Neural cell (in vitro differentiated cells): Measurements from ENCODE around the gene PDGFA. TPM values are rescaled to one million over a fixed set of nuclear protein-coding genes. Genes with fewer than 3 reads are reported as not detected.

Experiments used
- H2AFZ ChIP-seq: fragments of 200-600, 300-800 bp; sonication (generic), shearing (Covaris generic); 2 replicates; pipeline ENCODE4 v1.6.0; 2014; ENCODE audit warnings: low read depth, mild to moderate bottlenecking, antibody characterized with exemption, low read length, moderate library complexity
- H3F3A ChIP-seq: fragments of 200-600 bp; shearing (Covaris generic); 2 replicates; pipeline ENCODE4 v1.6.1; 2016; ENCODE audit warnings: mild to moderate bottlenecking, moderate library complexity, mixed read lengths, antibody characterized with exemption, low read length; ENCODE audit not compliant: insufficient read depth, poor library complexity, severe bottlenecking
- H3K27ac ChIP-seq: fragments of 200-600, 300-800 bp; sonication (generic), shearing (Covaris generic); 2 replicates; pipeline ENCODE4 v1.5.1; 2014; ENCODE audit warnings: mild to moderate bottlenecking, low read length, moderate library complexity
- H3K27me3 ChIP-seq: fragments of 300-800, 200-600 bp; sonication (generic), shearing (Covaris generic); 2 replicates; pipeline ENCODE4 v1.6.0; 2014; ENCODE audit warnings: mild to moderate bottlenecking, low read depth, low read length, moderate library complexity; ENCODE audit not compliant: insufficient read depth
- H3K36me3 ChIP-seq: fragments of 300-800, 200-600 bp; sonication (generic), shearing (Covaris generic); 2 replicates; pipeline ENCODE4 v1.5.1; 2014; ENCODE audit warnings: mild to moderate bottlenecking, antibody characterized with exemption, low read length, moderate library complexity; ENCODE audit not compliant: insufficient read depth
- H3K4me2 ChIP-seq: fragments of 300-800, 200-600 bp; sonication (generic), shearing (Covaris generic); 2 replicates; pipeline ENCODE4 v1.6.0; 2014; ENCODE audit warnings: mild to moderate bottlenecking, low read length
- H3K4me3 ChIP-seq: fragments of 300-800, 200-600 bp; sonication (generic), shearing (Covaris generic); 2 replicates; pipeline ENCODE4 v1.5.1; 2014; ENCODE audit warnings: mild to moderate bottlenecking, low read length, moderate library complexity
- H3K79me2 ChIP-seq: fragments of 200-600 bp; shearing (Covaris generic); replicated peaks from 2 replicates; pipeline ENCODE4 v1.6.0; 2014; ENCODE audit warnings: mild to moderate bottlenecking, low read length, moderate library complexity; ENCODE audit not compliant: insufficient read depth
- H3K9ac ChIP-seq: fragments of 300-800, 200-600 bp; sonication (generic), shearing (Covaris generic); 2 replicates; pipeline ENCODE4 v1.6.1; 2016; ENCODE audit warnings: mild to moderate bottlenecking, low read length, mixed read lengths
- H3K9me2 ChIP-seq: fragments of 200-600 bp; shearing (Covaris generic); 2 replicates; pipeline ENCODE4 v1.6.1; 2016; ENCODE audit warnings: mild to moderate bottlenecking, low read length, mixed read lengths; ENCODE audit not compliant: insufficient read depth
- H3K9me3 ChIP-seq: fragments of 200-600, 300-800 bp; sonication (generic), shearing (Covaris generic); 2 replicates; pipeline ENCODE4 v1.6.1; 2016; ENCODE audit warnings: mild to moderate bottlenecking, mixed run types, low read length, moderate library complexity, mixed read lengths
- H4K20me1 ChIP-seq: fragments of 200-600 bp; shearing (Covaris generic); 2 replicates; pipeline ENCODE4 v1.6.1; 2016; ENCODE audit warnings: mild to moderate bottlenecking, mixed run types; ENCODE audit not compliant: insufficient read depth
- EZH2 ChIP-seq: fragments of 200-600, 300-800 bp; shearing (Covaris generic), sonication (generic); IDR thresholded peaks from 2 replicates; pipeline ENCODE4 v1.6.1; 2014; ENCODE audit warnings: antibody characterized with exemption, low read length, borderline replicate concordance, mild to moderate bottlenecking; ENCODE audit not compliant: insufficient read depth, poor library complexity, severe bottlenecking
- MXI1 ChIP-seq: fragments of 450-650 bp; conservative IDR thresholded peaks from 2 replicates; pipeline ENCODE4 v1.6.1; 2014; ENCODE audit warnings: antibody characterized with exemption, mild to moderate bottlenecking; ENCODE audit not compliant: poor library complexity, severe bottlenecking
- POLR2AphosphoS5 ChIP-seq: IDR thresholded peaks from 2 replicates; pipeline ENCODE4 v1.6.1; 2012
- RAD21 ChIP-seq: fragments of 450-650 bp; conservative IDR thresholded peaks from 2 replicates; pipeline ENCODE4 v1.6.1; 2014; ENCODE audit warnings: antibody characterized with exemption, mild to moderate bottlenecking, moderate library complexity
- TAF1 ChIP-seq: IDR thresholded peaks from 2 replicates; pipeline ENCODE4 v1.6.1; 2012; ENCODE audit warnings: low read depth
- polyA plus RNA-seq: library from polyadenylated mRNA; depleted of rRNA; stranded (reverse); fragments of >200 nt; gene quantifications from 2 replicates; pipeline ENCODE4 v1.2.3, GENCODE V29; 2014
- TF ChIP-seq, protein P1 (sequence below): fragments of 450-650 bp; IDR thresholded peaks from 2 replicates; pipeline ENCODE4 v1.5.1; 2014; ENCODE audit warnings: antibody characterized with exemption, mild to moderate bottlenecking, moderate library complexity; ENCODE audit not compliant: poor library complexity, severe bottlenecking
- TF ChIP-seq, protein P2 (sequence below): IDR thresholded peaks from 2 replicates; pipeline ENCODE4 v1.6.1; 2012; ENCODE audit warnings: borderline replicate concordance

PDGFA gene
- polyA plus RNA-seq, 1 donor from 2014 or later, result 4.1 TPM

DNA sequence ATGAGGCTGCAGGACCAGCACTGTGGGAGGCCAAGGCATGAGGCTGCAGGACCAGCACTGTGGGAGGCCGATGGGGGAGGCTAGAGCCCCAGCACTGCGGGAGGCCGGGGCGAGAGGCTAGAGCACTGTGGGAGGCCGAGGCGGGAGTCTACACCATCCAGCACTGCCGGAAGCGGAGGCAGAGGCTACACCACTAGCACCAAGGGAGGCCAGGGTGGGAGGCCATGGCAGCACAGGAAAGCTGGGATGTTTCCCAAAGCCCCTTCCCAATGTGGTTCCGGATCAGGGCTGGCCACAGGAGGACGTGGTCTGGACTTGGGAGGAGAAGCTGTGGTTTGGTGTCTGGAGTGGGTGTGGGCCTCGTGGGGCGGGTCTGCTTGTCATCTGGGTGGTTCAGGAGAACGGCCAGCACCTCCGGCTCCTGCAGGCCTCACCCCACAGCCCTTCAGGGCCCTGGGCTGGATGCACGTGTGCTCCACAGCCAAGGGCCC is 43.6 kb downstream of the PDGFA start:
- Histone ChIP-seq H3K27me3 (no peaks in the 10 kb centered on the region), H3K36me3 (no peaks in the 10 kb centered on the region), H3F3A (no peaks in the 10 kb centered on the region), H3K4me3 (no peak overlapping the region), H4K20me1 (no peaks in the 10 kb centered on the region), H3K27ac (no peak overlapping the region), H3K9me3 (no peaks in the 10 kb centered on the region), H3K9me2 (no peaks in the 10 kb centered on the region), H3K9ac (no peak overlapping the region), H3K4me2 (no peak overlapping the region), H3K79me2 (no peaks in the 10 kb centered on the region), H2AFZ (no peak overlapping the region)
- TF ChIP-seq TAF1, result no peak
- TF ChIP-seq MXI1, result no peak
- TF ChIP-seq RAD21, result no peak

DNA sequence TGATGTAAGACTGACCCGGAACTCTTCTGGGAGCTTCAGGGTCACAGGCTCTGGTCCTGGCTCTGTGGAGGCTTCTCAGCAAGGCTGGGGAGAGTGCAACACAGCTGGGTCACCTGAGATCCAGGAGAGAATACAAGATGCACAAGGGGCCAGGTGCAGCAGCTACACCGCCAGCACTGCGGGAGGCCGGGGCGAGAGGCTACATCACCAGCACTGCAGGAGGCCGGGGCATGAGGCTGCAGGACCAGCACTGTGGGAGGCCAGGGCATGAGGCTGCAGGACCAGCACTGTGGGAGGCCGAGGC is 44.3 kb downstream of the PDGFA start:
- H3K4me3 ChIP-seq, result no peak overlapping the region
- TF ChIP-seq, protein P1, sequence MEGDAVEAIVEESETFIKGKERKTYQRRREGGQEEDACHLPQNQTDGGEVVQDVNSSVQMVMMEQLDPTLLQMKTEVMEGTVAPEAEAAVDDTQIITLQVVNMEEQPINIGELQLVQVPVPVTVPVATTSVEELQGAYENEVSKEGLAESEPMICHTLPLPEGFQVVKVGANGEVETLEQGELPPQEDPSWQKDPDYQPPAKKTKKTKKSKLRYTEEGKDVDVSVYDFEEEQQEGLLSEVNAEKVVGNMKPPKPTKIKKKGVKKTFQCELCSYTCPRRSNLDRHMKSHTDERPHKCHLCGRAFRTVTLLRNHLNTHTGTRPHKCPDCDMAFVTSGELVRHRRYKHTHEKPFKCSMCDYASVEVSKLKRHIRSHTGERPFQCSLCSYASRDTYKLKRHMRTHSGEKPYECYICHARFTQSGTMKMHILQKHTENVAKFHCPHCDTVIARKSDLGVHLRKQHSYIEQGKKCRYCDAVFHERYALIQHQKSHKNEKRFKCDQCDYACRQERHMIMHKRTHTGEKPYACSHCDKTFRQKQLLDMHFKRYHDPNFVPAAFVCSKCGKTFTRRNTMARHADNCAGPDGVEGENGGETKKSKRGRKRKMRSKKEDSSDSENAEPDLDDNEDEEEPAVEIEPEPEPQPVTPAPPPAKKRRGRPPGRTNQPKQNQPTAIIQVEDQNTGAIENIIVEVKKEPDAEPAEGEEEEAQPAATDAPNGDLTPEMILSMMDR, result no peak
- TF ChIP-seq EZH2, result no peak
- TF ChIP-seq POLR2AphosphoS5, result no peak
- no peak for TF ChIP-seq MXI1
- TF ChIP-seq, protein P2, sequence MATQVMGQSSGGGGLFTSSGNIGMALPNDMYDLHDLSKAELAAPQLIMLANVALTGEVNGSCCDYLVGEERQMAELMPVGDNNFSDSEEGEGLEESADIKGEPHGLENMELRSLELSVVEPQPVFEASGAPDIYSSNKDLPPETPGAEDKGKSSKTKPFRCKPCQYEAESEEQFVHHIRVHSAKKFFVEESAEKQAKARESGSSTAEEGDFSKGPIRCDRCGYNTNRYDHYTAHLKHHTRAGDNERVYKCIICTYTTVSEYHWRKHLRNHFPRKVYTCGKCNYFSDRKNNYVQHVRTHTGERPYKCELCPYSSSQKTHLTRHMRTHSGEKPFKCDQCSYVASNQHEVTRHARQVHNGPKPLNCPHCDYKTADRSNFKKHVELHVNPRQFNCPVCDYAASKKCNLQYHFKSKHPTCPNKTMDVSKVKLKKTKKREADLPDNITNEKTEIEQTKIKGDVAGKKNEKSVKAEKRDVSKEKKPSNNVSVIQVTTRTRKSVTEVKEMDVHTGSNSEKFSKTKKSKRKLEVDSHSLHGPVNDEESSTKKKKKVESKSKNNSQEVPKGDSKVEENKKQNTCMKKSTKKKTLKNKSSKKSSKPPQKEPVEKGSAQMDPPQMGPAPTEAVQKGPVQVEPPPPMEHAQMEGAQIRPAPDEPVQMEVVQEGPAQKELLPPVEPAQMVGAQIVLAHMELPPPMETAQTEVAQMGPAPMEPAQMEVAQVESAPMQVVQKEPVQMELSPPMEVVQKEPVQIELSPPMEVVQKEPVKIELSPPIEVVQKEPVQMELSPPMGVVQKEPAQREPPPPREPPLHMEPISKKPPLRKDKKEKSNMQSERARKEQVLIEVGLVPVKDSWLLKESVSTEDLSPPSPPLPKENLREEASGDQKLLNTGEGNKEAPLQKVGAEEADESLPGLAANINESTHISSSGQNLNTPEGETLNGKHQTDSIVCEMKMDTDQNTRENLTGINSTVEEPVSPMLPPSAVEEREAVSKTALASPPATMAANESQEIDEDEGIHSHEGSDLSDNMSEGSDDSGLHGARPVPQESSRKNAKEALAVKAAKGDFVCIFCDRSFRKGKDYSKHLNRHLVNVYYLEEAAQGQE, result no peak
- no peak for TF ChIP-seq TAF1
- no peaks in the 10 kb centered on the region for H3K9me2 ChIP-seq
- no peak overlapping the region for H3K27ac ChIP-seq
- no peaks in the 10 kb centered on the region for H4K20me1 ChIP-seq
- H2AFZ ChIP-seq, result no peak overlapping the region
- no peaks in the 10 kb centered on the region for H3K79me2 ChIP-seq
- H3K9me3 ChIP-seq, result no peaks in the 10 kb centered on the region
- no peak overlapping the region for H3K9ac ChIP-seq
- H3K4me2 ChIP-seq, result no peak overlapping the region
- H3K36me3 ChIP-seq, result no peaks in the 10 kb centered on the region
- H3F3A ChIP-seq, result no peaks in the 10 kb centered on the region
- H3K27me3 ChIP-seq, result no peaks in the 10 kb centered on the region

DNA sequence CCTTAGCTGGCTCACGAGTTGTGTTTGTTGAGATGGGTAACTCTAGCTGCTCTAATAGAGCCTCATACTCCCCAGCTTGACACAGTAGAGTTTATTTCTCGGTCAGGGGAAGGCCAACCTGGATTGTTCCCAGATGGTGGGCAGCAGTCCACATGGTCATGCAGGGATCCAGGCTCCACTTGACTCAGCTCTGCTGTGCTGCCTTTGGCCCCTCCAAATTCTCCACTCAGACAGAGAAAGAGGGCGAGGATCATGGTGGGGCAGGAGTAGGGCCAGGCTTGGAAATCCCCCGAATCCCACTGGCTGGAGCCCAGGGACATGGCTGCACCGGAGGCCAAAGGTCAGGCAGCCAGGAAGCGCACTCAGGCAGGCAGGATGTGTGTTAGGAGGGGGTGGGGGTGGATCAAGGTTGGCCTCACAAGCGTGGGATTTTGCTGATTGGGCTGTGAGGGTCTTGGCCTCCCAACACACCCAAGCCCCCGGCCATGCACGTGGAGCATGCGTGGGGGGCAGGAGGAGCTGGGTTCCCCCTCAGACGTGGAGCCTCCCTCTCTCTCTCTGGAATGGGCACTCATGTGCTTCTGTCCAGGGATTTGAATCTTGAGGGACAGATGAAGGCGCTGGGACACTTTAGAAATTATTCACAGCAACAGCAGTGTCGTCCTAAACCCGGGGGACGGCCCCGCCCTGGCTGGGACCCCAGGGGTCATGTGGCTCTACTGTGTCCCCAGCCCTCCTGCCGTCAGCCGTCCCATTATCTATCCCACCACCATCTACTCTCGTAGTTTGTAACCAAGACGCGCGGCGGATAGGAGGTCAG is 44.8 kb downstream of the PDGFA start:
- no peaks in the 10 kb centered on the region for H3K9me3 ChIP-seq
- TF ChIP-seq POLR2AphosphoS5 (no peak), MXI1 (no peak)
- TF ChIP-seq, protein P1, result no peak
- H3K9me2 ChIP-seq, result no peaks in the 10 kb centered on the region
- H2AFZ ChIP-seq, result no peak overlapping the region
- no peaks in the 10 kb centered on the region for H3K36me3 ChIP-seq
- H3K27me3 ChIP-seq, result no peaks in the 10 kb centered on the region
- no peak overlapping the region for H3K4me2 ChIP-seq
- H3K9ac ChIP-seq, result no peak overlapping the region
- no peaks in the 10 kb centered on the region for H4K20me1 ChIP-seq
- no peaks in the 10 kb centered on the region for H3K79me2 ChIP-seq
- H3K4me3 ChIP-seq, result no peak overlapping the region
- no peak overlapping the region for H3K27ac ChIP-seq
- H3F3A ChIP-seq, result no peaks in the 10 kb centered on the region
